Mesenchymal stem cell (in vitro differentiated cells and primary cell): ENCODE measurements around the gene STOX2.

Source experiments
- DNase-seq: peaks from one replicate; pipeline ENCODE4 v3.0.0-alpha.2; 2013
- H2AFZ ChIP-seq: one replicate; pipeline ENCODE4 v1.6.1; 2013; ENCODE audit warnings: low read depth, mild to moderate bottlenecking, control low read depth, inconsistent platforms, low read length, moderate library complexity
- H2AK5ac ChIP-seq: 2 replicates; pipeline ENCODE4 v1.6.1; 2013; ENCODE audit warnings: low read length, moderate library complexity, mild to moderate bottlenecking, inconsistent platforms; ENCODE audit not compliant: severe bottlenecking
- H2BK120ac ChIP-seq: one replicate; pipeline ENCODE4 v1.6.1; 2013; ENCODE audit warnings: low read depth, mild to moderate bottlenecking, inconsistent platforms, low read length, moderate library complexity
- H2BK12ac ChIP-seq, 2 experiments: one replicate each; pipeline ENCODE4 v1.6.1; 2013; ENCODE audit warnings: inconsistent platforms in 2 of 2, low read length in 2 of 2, mild to moderate bottlenecking in 2 of 2, moderate library complexity in 2 of 2, control low read depth in 1 of 2
- H2BK15ac ChIP-seq: one replicate; pipeline ENCODE4 v1.6.1; 2013; ENCODE audit warnings: mild to moderate bottlenecking, low read depth, inconsistent platforms; ENCODE audit not compliant: poor library complexity, severe bottlenecking
- H2BK5ac ChIP-seq: 2 replicates; pipeline ENCODE4 v1.6.1; 2013; ENCODE audit warnings: low read depth, mild to moderate bottlenecking, low read length, control low read depth, inconsistent platforms; ENCODE audit not compliant: poor library complexity, severe bottlenecking
- H3K14ac ChIP-seq, 2 experiments: one replicate each; pipeline ENCODE4 v1.6.1; 2013; ENCODE audit warnings: inconsistent platforms in 2 of 2, low read length in 2 of 2, control low read depth in 1 of 2, mild to moderate bottlenecking in 1 of 2, moderate library complexity in 1 of 2
- H3K18ac ChIP-seq, 2 experiments: one replicate each; pipeline ENCODE4 v1.6.1; 2013; ENCODE audit warnings: inconsistent platforms in 2 of 2, low read length in 2 of 2, control low read depth in 1 of 2, low read depth in 1 of 2, mild to moderate bottlenecking in 1 of 2
- H3K23ac ChIP-seq, 2 experiments: one replicate each; pipeline ENCODE4 v1.6.1; 2013; ENCODE audit warnings: inconsistent platforms in 2 of 2, low read length in 2 of 2, mild to moderate bottlenecking in 2 of 2, moderate library complexity in 2 of 2, control low read depth in 1 of 2
- H3K27ac ChIP-seq: 2 replicates; pipeline ENCODE4 v1.5.1; 2013; ENCODE audit warnings: mild to moderate bottlenecking, moderate library complexity, low read length, control low read depth, inconsistent platforms; ENCODE audit not compliant: poor library complexity, severe bottlenecking
- H3K27me3 ChIP-seq, 2 experiments: 2 replicates each; pipeline versions ENCODE4 v1.6.1 to v1.7.0; 2013; ENCODE audit warnings: low read length in 2 of 2, mild to moderate bottlenecking in 2 of 2, moderate library complexity in 2 of 2, control low read depth in 1 of 2, inconsistent platforms in 1 of 2; ENCODE audit not compliant: control insufficient read depth in 1 of 2, insufficient read depth in 1 of 2
- H3K36me3 ChIP-seq, 2 experiments: 2 replicates each; pipeline versions ENCODE4 v1.6.1 to v1.7.0; 2013; ENCODE audit warnings: low read length in 2 of 2, control low read depth in 1 of 2, inconsistent platforms in 1 of 2, low read depth in 1 of 2, mild to moderate bottlenecking in 1 of 2; ENCODE audit not compliant: insufficient read depth in 2 of 2, control insufficient read depth in 1 of 2
- H3K4ac ChIP-seq, 2 experiments: one replicate each; pipeline ENCODE4 v1.6.1; 2013; ENCODE audit warnings: inconsistent platforms in 2 of 2, low read length in 2 of 2, mild to moderate bottlenecking in 2 of 2, moderate library complexity in 2 of 2, control low read depth in 1 of 2, low read depth in 1 of 2
- H3K4me1 ChIP-seq: 2 replicates; pipeline ENCODE4 v1.6.1; 2013; ENCODE audit warnings: low read depth, low read length, control low read depth; ENCODE audit not compliant: control insufficient read depth, insufficient read depth
- H3K4me2 ChIP-seq: 2 replicates; pipeline ENCODE4 v1.6.1; 2013; ENCODE audit warnings: low read length, mild to moderate bottlenecking, inconsistent platforms; ENCODE audit not compliant: poor library complexity, severe bottlenecking
- H3K4me3 ChIP-seq, 2 experiments: 2 replicates each; pipeline versions ENCODE4 v1.5.1 to v1.7.0; 2013; ENCODE audit warnings: low read length in 2 of 2, mild to moderate bottlenecking in 2 of 2, control low read depth in 1 of 2, low read depth in 1 of 2; ENCODE audit not compliant: insufficient read depth in 1 of 2
- H3K79me1 ChIP-seq: replicated peaks from 2 replicates; pipeline ENCODE4 v1.6.1; 2013; ENCODE audit warnings: mild to moderate bottlenecking, control low read depth, low read length, inconsistent platforms; ENCODE audit not compliant: poor library complexity, severe bottlenecking
- H3K9ac ChIP-seq: 2 replicates; pipeline ENCODE4 v1.7.0; 2013; ENCODE audit warnings: mild to moderate bottlenecking, low read length, moderate library complexity
- H3K9me3 ChIP-seq: 2 replicates; pipeline ENCODE4 v1.7.0; 2013; ENCODE audit warnings: mild to moderate bottlenecking, low read length; ENCODE audit not compliant: control insufficient read depth
- H4K8ac ChIP-seq: one replicate; pipeline ENCODE4 v1.6.1; 2013; ENCODE audit warnings: inconsistent platforms, mild to moderate bottlenecking, low read length, moderate library complexity
- H4K91ac ChIP-seq: one replicate; pipeline ENCODE4 v1.6.1; 2013; ENCODE audit warnings: mild to moderate bottlenecking, low read length, inconsistent platforms
- WGBS: methylation state at CpG from one replicate; pipeline ENCODE4 v1.1.7; 2013; ENCODE audit warnings: mixed read lengths; 5-methylcytosine and 5-hydroxymethylcytosine counted together

The STOX2 gene

GRCh38 chr4:183986971-183987946 lies 82.2 kb downstream of the STOX2 start:
- Histone ChIP-seq H3K23ac (no peak overlapping the region), H2BK15ac (no peak overlapping the region), H3K79me1 (no peaks in the 10 kb centered on the region), H3K14ac (no peak overlapping the region), H3K9me3 (no peaks in the 10 kb centered on the region), H3K4me3 (peak overlapping the region in 1 of 2 experiments; percentile 78), H2AK5ac (no peak overlapping the region), H3K4me2 (peak overlapping the region; percentile 37), H3K36me3 (no peaks in the 10 kb centered on the region), H4K8ac (peak overlapping the region; percentile 27), H3K27ac (peak overlapping the region; percentile 43), H3K4me1 (peaks cover 10% of the 10 kb centered on the region), H3K4ac (peak overlapping the region; percentile 7 to 24), H3K9ac (peak overlapping the region; percentile 88), H3K18ac (peak overlapping the region; percentile 49 to 70), H2BK12ac (peak overlapping the region in 1 of 2 experiments; percentile 57), H2BK120ac (peak overlapping the region; percentile 56), H2AFZ (peak overlapping the region; percentile 6), H4K91ac (peak overlapping the region; percentile 49), H3K27me3 (peaks cover 0 to 4% of the 10 kb centered on the region in 2 experiments), H2BK5ac (no peak overlapping the region)
- peak; percentile 97 for DNase-seq
- 36% methylated on average over 41 of the region's 43 CpGs for WGBS

GRCh38 chr4:183987987-183988392 lies 82.9 kb downstream of the STOX2 start:
- no peak overlapping the region for H3K23ac ChIP-seq
- WGBS = 6% methylated on average over 10 of the region's 10 CpGs

GRCh38 chr4:183988874-183989273 lies 83.8 kb downstream of the STOX2 start:
- Histone ChIP-seq H2BK5ac (no peak overlapping the region), H4K91ac (peak overlapping the region; percentile 60), H3K18ac (peak overlapping the region; percentile 3 to 86), H2BK15ac (no peak overlapping the region), H3K9ac (peak overlapping the region; percentile 88), H3K27me3 (no peaks in the 10 kb centered on the region), H3K23ac (no peak overlapping the region), H3K27ac (no peak overlapping the region), H3K79me1 (no peaks in the 10 kb centered on the region), H3K14ac (peak overlapping the region in 1 of 2 experiments; percentile 94), H2AK5ac (no peak overlapping the region), H2BK12ac (peak overlapping the region; percentile 91 to 99), H2AFZ (no peak overlapping the region), H2BK120ac (peak overlapping the region; percentile 82), H3K4me3 (peak overlapping the region; percentile 23 to 78), H4K8ac (no peak overlapping the region), H3K4ac (peak overlapping the region; percentile 40 to 78), H3K9me3 (no peaks in the 10 kb centered on the region), H3K36me3 (no peaks in the 10 kb centered on the region), H3K4me1 (peaks cover 10% of the 10 kb centered on the region), H3K4me2 (no peak overlapping the region)
- no peak for DNase-seq
- 96% methylated on average over 9 of the region's 9 CpGs for WGBS

More at GRCh38 chr4:183987987-183988392, 82.9 kb downstream of the STOX2 start:
- no peak overlapping the region for H2BK5ac ChIP-seq
- H3K27ac ChIP-seq = peak overlapping the region; percentile 43
- H3K36me3 ChIP-seq = no peaks in the 10 kb centered on the region
- peak overlapping the region; percentile 37 for H3K4me2 ChIP-seq
- H3K79me1 ChIP-seq = no peaks in the 10 kb centered on the region
- H3K4me3 ChIP-seq = peak overlapping the region in 1 of 2 experiments; percentile 78
- H2BK15ac ChIP-seq = no peak overlapping the region
- H2BK120ac ChIP-seq = no peak overlapping the region
- no peak overlapping the region for H2AK5ac ChIP-seq
- peak overlapping the region in 1 of 2 experiments; percentile 17 for H3K4ac ChIP-seq
- no peaks in the 10 kb centered on the region for H3K9me3 ChIP-seq
- peaks cover 10% of the 10 kb centered on the region for H3K4me1 ChIP-seq
- no peak overlapping the region for H2AFZ ChIP-seq
- peak overlapping the region; percentile 88 for H3K9ac ChIP-seq
- H4K91ac ChIP-seq = no peak overlapping the region
- no peak overlapping the region for H4K8ac ChIP-seq
- peak; percentile 98 for DNase-seq
- H3K18ac ChIP-seq = peak overlapping the region; percentile 12 to 14
- peaks cover 0 to 3% of the 10 kb centered on the region in 2 experiments for H3K27me3 ChIP-seq
- H3K14ac ChIP-seq = no peak overlapping the region
- peak overlapping the region in 1 of 2 experiments; percentile 34 for H2BK12ac ChIP-seq

- Histone ChIP-seq H3K23ac (no peak overlapping the region), H3K79me1 (no peaks in the 10 kb centered on the region), H2BK12ac (no peak overlapping the region), H2BK15ac (peak overlapping the region; percentile 34), H3K9ac (no peak overlapping the region), H3K4ac (no peak overlapping the region), H3K4me2 (no peak overlapping the region), H3K36me3 (no peaks in the 10 kb centered on the region), H3K27me3 (no peaks in the 10 kb centered on the region), H3K4me3 (no peak overlapping the region), H2BK5ac (no peak overlapping the region), H3K27ac (no peak overlapping the region), H3K18ac (no peak overlapping the region), H3K14ac (no peak overlapping the region), H4K8ac (no peak overlapping the region), H2AFZ (no peak overlapping the region), H2BK120ac (no peak overlapping the region), H3K9me3 (no peaks in the 10 kb centered on the region), H4K91ac (no peak overlapping the region), H3K4me1 (peaks cover 10% of the 10 kb centered on the region), H2AK5ac (no peak overlapping the region)
- 83% methylated on average over 6 of the region's 6 CpGs for WGBS
- peak; percentile 84 for DNase-seq
Observed at GRCh38 chr4:183989461-183989860, 84.4 kb downstream of the STOX2 start.
